OCI-M2 (cell line): ENCODE data around the gene CNNM2.
"Not testable (repeated sequence)": the region's sequence is repeated elsewhere in the genome, so short reads cannot be mapped to it uniquely, and the experiment has no call there.

Experiments
- DNase-seq: peaks from one replicate; lab custom pipeline; 2025; ENCODE audit not compliant: unreplicated experiment; lab: John Stamatoyannopoulos, UW

CNNM2 gene

GRCh38 chr10:102964713-102965112, 46.6 kb downstream of the CNNM2 start:
- DNase-seq: no peak

- no peak for DNase-seq
Observed at GRCh38 chr10:102965311-102965851, 47.3 kb downstream of the CNNM2 start.

- DNase-seq: no peak
Observed at GRCh38 chr10:102967123-102967522, 49.0 kb downstream of the CNNM2 start.

GRCh38 chr10:102970562-102971340, 52.7 kb downstream of the CNNM2 start:
- no peak for DNase-seq

- DNase-seq: no peak
Observed at GRCh38 chr10:102975483-102976379, 57.6 kb downstream of the CNNM2 start.

GRCh38 chr10:102976380-102976726, 58.3 kb downstream of the CNNM2 start:
- DNase-seq: not testable (repeated sequence)

- DNase-seq: no peak
Observed at GRCh38 chr10:102982296-102982695, 64.2 kb downstream of the CNNM2 start.

GRCh38 chr10:102984086-102984485, 66.0 kb downstream of the CNNM2 start:
- DNase-seq: no peak

GRCh38 chr10:102985811-102986210, 67.7 kb downstream of the CNNM2 start:
- no peak for DNase-seq

GRCh38 chr10:102988404-102989314, 70.6 kb downstream of the CNNM2 start:
- DNase-seq: peak; percentile 72

GRCh38 chr10:102994531-102995295, 76.6 kb downstream of the CNNM2 start:
- no peak for DNase-seq

GRCh38 chr10:102996876-102997275, 78.8 kb downstream of the CNNM2 start:
- DNase-seq: no peak

- no peak for DNase-seq
Observed at GRCh38 chr10:102997998-102998397, 79.9 kb downstream of the CNNM2 start.

GRCh38 chr10:102998399-102998907, 80.4 kb downstream of the CNNM2 start:
- no peak for DNase-seq

- not testable (repeated sequence) for DNase-seq
Observed at GRCh38 chr10:103000050-103000449, 82.0 kb downstream of the CNNM2 start.

- DNase-seq: no peak
Observed at GRCh38 chr10:103007017-103007416, 88.9 kb downstream of the CNNM2 start.

GRCh38 chr10:103013416-103013815, 95.3 kb downstream of the CNNM2 start:
- DNase-seq: no peak

- no peak for DNase-seq
Observed at GRCh38 chr10:103019425-103019824, 101.3 kb downstream of the CNNM2 start.

GRCh38 chr10:103021150-103021899, 103.2 kb downstream of the CNNM2 start:
- no peak for DNase-seq
